Measurements from ENCODE around the gene TLX2.
"Not testable (repeated sequence)": the region's sequence is repeated elsewhere in the genome, so short reads cannot be mapped to it uniquely, and the experiment has no call there.

The TLX2 gene

DNA sequence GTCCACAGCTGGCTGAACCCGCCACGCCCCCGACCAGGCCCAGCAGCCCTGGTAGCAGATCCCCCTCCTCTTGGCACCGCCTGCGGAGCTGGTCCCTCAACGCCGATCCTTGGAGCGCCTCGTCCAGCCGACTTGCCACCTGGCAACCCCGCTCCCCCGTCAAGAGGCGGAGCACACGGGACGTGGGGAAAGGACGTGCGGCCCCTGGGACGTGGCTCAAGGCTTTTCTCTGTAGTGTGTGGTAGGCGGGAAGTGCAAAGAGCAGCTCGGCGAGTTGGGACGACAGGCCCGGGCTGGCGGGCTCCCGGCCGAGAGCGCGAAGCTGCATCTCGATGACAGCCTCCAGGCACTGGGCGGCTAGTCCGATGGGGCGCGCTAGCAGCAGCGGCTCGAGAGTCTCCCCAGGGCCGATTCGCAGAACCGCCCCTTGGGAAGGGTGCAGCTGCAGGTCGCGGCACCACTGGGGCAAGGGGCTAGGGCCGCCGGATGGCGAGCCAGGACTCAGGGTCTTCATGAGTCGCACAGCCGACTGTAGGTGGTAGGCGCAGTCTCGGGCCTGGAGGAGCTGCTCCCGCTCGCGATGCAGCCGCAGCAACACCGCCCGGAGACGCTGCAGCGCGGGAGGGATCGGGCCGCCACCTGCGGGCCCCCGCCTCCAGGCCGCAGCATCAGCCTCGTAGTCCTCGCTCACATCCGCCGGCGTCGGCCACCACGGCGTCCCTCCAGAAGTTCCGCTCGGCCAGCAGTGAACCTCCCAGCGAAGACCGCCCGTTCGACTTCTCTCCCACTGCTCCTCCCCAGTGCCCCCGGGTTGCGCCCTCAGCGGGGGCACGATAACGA is 32.1 kb upstream of the TLX2 start:
- TF ChIP-seq Cebpa-rat (IDR thresholded peaks at IDR 0.05), result no peak
- Histone ChIP-seq H3K27me3 (no peaks in the 10 kb centered on the region), H4K20me1 (peaks cover 0 to 18% (median 9%) of the 10 kb centered on the region in 11 experiments; a peak in 13 of 22 replicates), H3K9me3 (replicated peaks in 1 of 11) (no peaks in the 10 kb centered on the region), H3K4me1 (peaks cover 36 to 56% (median 49%) of the 10 kb centered on the region in 10 experiments), H3K36me3 (peaks cover 30 to 64% (median 46%) of the 10 kb centered on the region in 11 experiments), H3K27ac (peak overlapping the region; percentile 52 to 92 (median 87); a peak in 21 of 22 replicates), H3K9ac (peak overlapping the region; percentile 81 to 94 (median 87)), H3K4me3 (peak overlapping the region; percentile 73 to 94 (median 83)), H3K4me2 (peak overlapping the region; percentile 93 to 100 (median 97))

DNA sequence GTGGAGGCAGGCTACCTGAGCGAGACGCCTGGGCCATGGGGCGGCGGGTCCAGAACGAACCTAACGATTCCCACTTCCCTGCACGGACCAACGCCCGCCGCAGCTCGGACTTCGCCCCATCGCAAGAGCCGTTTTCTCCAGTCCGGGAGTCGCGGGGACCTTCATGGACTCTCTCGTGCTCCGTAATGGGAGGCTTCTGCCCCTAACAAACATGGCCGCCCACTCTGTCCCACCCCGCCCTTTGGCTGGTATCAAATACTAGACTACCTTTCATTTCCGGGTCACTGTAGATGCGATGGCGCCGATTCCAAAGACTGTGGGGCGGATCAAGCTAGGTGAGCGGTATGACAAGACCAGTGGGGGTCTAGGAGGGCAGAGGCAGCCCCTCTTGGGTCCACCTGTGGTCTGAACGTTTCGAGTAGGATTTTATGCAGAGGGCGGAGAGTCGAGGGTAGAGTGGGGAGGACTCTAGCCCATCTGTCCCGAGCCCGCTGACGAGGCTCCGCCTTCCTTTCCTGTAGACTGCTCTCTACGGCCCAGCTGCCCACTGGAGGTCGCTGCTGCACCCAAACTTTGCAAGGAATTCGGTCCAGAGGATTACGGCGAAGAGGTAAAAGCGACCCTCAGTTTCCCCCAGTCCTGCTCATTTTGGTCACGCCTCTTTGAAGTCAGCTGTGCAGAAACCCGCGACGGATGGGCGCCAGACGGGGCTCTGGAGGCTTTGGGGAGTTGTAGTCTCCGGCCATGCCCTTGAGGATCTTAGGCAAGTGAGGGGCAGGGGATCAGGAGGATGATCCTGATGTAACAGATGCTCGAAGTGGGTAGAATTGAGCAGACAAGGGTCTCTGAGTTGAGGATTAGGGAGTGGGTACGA is 31.2 kb upstream of the TLX2 start, which contains the start of the genes CCDC142 and TTC31:
Gene CCDC142, minus strand, starts transcription at position 198 of the 874 bp plus-strand sequence. Its CDS starts 161 bp downstream, at position 37.
Gene TTC31, plus strand, starts transcription at position 281 of the 874 bp plus-strand sequence. Its CDS starts 15 bp downstream, at position 296.
- peaks cover 28 to 65% (median 47%) of the 10 kb centered on the region in 11 experiments; a peak in 21 of 22 replicates for H3K36me3 ChIP-seq
- peak within 1 kb of the TSS; percentile 52 to 92 (median 87); a peak in 21 of 22 replicates for H3K27ac ChIP-seq
- peak within 1 kb of the TSS; percentile 81 to 94 (median 87) for H3K9ac ChIP-seq
- peak within 1 kb of the TSS; percentile 93 to 100 (median 97) for H3K4me2 ChIP-seq
- TF ChIP-seq Cebpa-rat (IDR thresholded peaks at IDR 0.05), result no peak
- H4K20me1 ChIP-seq, result peaks cover 0 to 18% (median 9%) of the 10 kb centered on the region in 11 experiments; a peak in 13 of 22 replicates
- peaks cover 31 to 47% (median 41%) of the 10 kb centered on the region in 10 experiments for H3K4me1 ChIP-seq
- H3K4me3 ChIP-seq, result peak within 1 kb of the TSS; percentile 73 to 94 (median 83)
- no peaks in the 10 kb centered on the region for H3K27me3 ChIP-seq
- no peaks in the 10 kb centered on the region for H3K9me3 ChIP-seq (replicated peaks in 1 of 11)

DNA sequence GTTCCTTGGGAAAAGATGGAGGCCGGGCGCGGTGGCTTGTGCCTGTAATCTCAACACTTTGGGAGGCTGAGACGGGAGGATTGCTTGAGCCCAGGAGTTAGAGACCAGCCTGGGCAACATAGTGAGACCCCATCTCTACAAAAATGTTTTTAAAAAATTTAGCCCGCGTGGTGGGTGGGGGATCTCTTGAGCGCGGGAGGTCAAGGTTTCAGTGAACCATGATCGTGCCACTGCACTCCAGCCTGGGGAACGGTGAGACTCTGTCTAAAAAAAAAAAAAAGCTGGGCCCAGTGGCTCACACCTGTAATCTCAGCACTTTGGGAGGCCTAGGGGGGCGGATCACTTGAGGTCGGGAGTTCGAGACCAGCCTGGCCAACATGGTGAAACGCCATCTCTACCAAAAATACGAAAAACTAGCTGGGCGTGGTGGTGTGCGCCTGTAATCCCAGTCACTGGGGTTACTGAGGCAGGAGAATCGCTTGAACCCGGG is 30.5 kb upstream of the TLX2 start:
- Histone ChIP-seq H3K27ac (peak overlapping the region in 10 of 11 experiments; percentile 81 to 92 (median 88); a peak in 18 of 22 replicates), H3K4me1 (peaks cover 31 to 43% (median 39%) of the 10 kb centered on the region in 10 experiments), H3K9ac (peak overlapping the region; percentile 81 to 94 (median 87)), H4K20me1 (peaks cover 0 to 20% (median 9%) of the 10 kb centered on the region in 11 experiments; a peak in 13 of 22 replicates), H3K4me3 (peak overlapping the region; percentile 73 to 94 (median 83)), H3K36me3 (peaks cover 22 to 65% (median 49%) of the 10 kb centered on the region in 11 experiments; a peak in 21 of 22 replicates), H3K4me2 (peak overlapping the region; percentile 75 to 100 (median 90))
- not testable (repeated sequence) for H3K9me3 ChIP-seq (replicated peaks in 1 of 11); H3K27me3 ChIP-seq

DNA sequence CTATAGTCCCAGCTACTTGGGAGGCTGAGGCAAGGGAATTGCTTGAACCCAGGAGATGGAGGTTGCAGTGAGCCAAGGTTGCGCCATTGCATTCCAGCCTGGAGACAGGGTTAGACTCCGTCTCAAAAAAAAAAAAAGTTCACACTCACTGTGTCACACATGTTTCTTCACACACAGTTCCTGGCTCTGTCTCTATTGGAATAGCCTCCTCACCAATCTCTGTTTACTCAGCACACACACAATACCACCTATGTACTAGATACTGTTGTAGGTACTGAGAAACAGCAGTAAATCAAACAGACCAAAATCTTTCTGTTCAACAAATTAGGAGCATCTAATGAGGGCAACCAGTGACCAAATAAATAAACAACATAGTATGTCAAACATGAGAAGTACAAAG is 28.1 kb upstream of the TLX2 start:
- Histone ChIP-seq H3K4me1 (peaks cover 18 to 23% (median 21%) of the 10 kb centered on the region in 10 experiments), H3K27me3 (no peaks in the 10 kb centered on the region), H3K4me3 (no peak overlapping the region), H3K4me2 (no peak overlapping the region), H4K20me1 (peaks cover 0 to 36% (median 9%) of the 10 kb centered on the region in 11 experiments; a peak in 13 of 22 replicates), H3K9me3 (replicated peaks in 1 of 11) (no peaks in the 10 kb centered on the region), H3K36me3 (peaks cover 12 to 65% (median 51%) of the 10 kb centered on the region in 11 experiments), H3K27ac (no peak overlapping the region), H3K9ac (no peak overlapping the region)
- TF ChIP-seq Cebpa-rat (IDR thresholded peaks at IDR 0.05), result no peak

DNA sequence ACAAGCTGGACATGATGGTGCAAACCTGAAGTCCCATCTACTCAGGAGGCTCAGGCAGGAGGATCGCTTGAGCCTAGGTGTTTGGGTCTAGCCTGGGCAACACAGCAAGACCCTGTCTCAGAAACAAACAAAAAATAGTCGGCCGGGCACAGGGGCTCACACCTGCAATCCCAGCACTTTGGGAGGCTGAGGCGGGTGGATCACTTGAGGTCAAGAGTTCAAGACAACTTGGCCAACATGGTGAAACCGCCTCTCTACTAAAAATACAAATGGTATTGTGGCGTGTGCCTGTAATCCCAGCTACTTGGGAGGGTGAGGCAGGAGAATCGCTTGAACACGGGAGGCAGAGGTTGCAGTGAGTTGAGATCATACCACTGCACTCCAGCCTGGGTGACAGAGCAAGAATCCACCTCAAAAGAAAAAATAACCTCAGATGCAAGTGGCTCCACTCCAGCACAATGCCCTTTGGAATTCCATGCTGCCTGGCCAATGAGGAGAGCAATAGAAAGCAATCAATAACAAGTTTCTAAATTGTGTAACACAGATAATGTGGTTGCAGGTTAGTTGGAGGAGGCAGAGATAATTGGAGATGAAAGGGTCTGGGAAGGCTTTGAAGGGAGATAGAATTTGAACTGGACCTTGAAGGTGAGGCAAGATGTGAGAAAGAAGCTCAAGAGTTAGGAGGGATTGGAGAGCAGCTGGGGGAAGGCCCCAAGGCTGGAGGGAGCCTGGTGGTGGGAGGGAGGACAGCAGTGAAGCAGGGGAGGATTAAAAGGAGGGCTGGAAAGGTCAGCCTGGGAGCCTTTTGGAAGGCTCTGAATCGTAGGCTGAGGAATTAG is 25.4 kb upstream of the TLX2 start:
- H3K4me3 ChIP-seq, result no peak overlapping the region
- peaks cover 0 to 35% (median 0%) of the 10 kb centered on the region in 11 experiments; a peak in 7 of 22 replicates for H4K20me1 ChIP-seq
- no peak overlapping the region for H3K27ac ChIP-seq
- H3K36me3 ChIP-seq, result peaks cover 39 to 91% (median 79%) of the 10 kb centered on the region in 11 experiments
- H3K4me2 ChIP-seq, result no peak overlapping the region
- H3K4me1 ChIP-seq, result peaks cover 3 to 9% (median 7%) of the 10 kb centered on the region in 10 experiments
- H3K27me3 ChIP-seq, result no peaks in the 10 kb centered on the region
- no peaks in the 10 kb centered on the region for H3K9me3 ChIP-seq (replicated peaks in 1 of 11)
- no peak overlapping the region; a peak in 3 of 22 replicates for H3K9ac ChIP-seq
- no peak for TF ChIP-seq Cebpa-rat (IDR thresholded peaks at IDR 0.05)

DNA sequence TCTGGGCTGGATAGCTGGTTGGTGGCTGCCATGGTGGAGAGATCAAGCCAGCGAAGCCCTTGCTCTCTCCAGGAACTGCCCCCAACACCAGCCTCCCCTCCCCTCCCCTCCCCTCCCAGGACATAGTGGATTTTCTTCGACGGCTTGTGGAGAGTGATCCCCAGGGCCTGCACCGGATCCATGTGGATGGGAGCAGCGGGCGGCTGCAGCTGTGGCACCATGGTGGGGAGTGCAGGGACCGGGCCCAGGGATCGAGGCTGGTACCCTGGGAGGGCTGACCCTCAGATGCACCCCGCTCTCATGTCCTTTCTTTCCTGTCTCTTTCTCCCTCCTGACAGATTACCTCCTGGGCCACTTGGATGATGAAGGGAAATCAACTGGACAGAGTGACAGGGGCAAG is 24.3 kb upstream of the TLX2 start:
- Histone ChIP-seq H3K9ac (0 out of 22 replicates have a peak overlapping the region, but pooled peaks of 1 of the 11 experiments have one; percentile 6), H3K9me3 (replicated peaks in 1 of 11) (no peaks in the 10 kb centered on the region), H4K20me1 (peaks cover 0 to 35% (median 0%) of the 10 kb centered on the region in 11 experiments; a peak in 7 of 22 replicates), H3K4me1 (no peaks in the 10 kb centered on the region; a peak in 1 of 20 replicates), H3K27me3 (no peaks in the 10 kb centered on the region; a peak in 1 of 22 replicates), H3K27ac (no peak overlapping the region), H3K4me3 (no peak overlapping the region), H3K4me2 (no peak overlapping the region), H3K36me3 (peaks cover 43 to 100% (median 85%) of the 10 kb centered on the region in 11 experiments)
- no peak for TF ChIP-seq Cebpa-rat (IDR thresholded peaks at IDR 0.05)

DNA sequence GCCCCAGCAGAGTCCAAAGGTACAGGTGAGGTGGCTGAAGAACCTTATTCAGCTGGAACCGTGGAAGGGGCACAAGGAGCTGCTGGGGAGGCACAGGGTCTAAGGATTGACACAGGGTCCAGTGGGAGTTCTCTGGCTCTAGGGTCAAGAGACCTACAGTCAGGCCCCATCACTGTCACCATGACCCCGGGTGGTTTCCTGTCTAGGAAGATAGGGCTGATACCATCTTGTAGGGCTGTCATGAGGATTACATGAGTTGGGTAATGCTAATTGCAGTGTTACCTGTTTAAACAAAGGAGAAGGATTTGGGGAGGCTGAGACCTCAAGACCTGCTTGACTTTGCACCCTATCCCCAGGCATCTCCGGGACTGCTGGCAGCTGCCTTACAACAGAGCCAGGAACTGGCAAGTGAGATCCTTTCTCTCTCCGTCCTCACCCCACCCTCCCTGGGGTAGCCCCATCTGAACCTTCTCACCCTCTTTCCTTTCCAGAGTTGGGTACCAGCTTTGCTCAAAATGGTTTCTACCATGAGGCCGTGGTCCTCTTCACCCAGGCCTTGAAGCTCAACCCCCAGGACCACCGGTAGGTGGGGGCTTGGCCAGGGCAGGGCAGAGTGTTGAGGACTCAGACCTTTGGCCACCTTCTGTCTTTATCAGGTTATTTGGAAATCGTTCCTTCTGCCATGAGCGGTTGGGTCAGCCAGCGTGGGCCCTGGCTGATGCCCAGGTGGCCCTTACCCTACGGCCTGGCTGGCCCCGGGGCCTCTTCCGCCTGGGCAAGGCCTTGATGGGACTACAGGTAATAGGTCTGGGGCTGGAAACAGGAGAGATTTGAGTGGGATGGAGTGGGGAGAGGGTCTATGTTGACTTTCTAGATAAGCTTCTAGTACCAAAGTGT is 22.4 kb upstream of the TLX2 start:
- Histone ChIP-seq H4K20me1 (peaks cover 0 to 39% (median 0%) of the 10 kb centered on the region in 11 experiments; a peak in 10 of 22 replicates), H3K27ac (no peak overlapping the region), H3K36me3 (peaks cover 43 to 91% (median 76%) of the 10 kb centered on the region in 11 experiments), H3K4me2 (no peak overlapping the region), H3K9ac (no peak overlapping the region), H3K4me1 (no peaks in the 10 kb centered on the region), H3K9me3 (replicated peaks in 1 of 11) (no peaks in the 10 kb centered on the region), H3K4me3 (no peak overlapping the region), H3K27me3 (peaks cover 9 to 19% (median 15%) of the 10 kb centered on the region in 11 experiments)
- TF ChIP-seq Cebpa-rat (IDR thresholded peaks at IDR 0.05), result no peak
